SK-N-DZ (cell line): Measurements from ENCODE around the gene MOV10L1. TPM values are rescaled to one million over a fixed set of nuclear protein-coding genes. Genes with fewer than 3 reads are reported as not detected.

Experiments used
- DNase-seq: peaks from one replicate; pipeline ENCODE4 v3.0.0-alpha.2; 2015; ENCODE audit warnings: low spot score
- polyA plus RNA-seq, 2 experiments: library from polyadenylated mRNA; depleted of rRNA; stranded (reverse); fragments of >200 nt; gene quantifications; 2 replicates each; pipeline ENCODE4 v1.2.3, GENCODE V29; 2014

MOV10L1 gene
- polyA plus RNA-seq (2014; cell fraction: cytosol; rRNA removed): 0.41 TPM in 1 of 2 replicates, not detected in the other
- 0.24 and 0.64 TPM in 2 replicates for polyA plus RNA-seq (2014; cell fraction: nucleus; rRNA removed)

- DNase-seq: no peak
Measured at GRCh38 chr22:50089682-50090411, at the start of gene MOV10L1. TSS of gene MOV10L1 (plus strand) at chr22:50090006. CDS start at chr22:50090089, 83 bp downstream.

GRCh38 chr22:50040717-50041116 is 49.1 kb upstream of the MOV10L1 start:
- DNase-seq: no peak

GRCh38 chr22:50041361-50042065 is 48.3 kb upstream of the MOV10L1 start:
- no peak for DNase-seq

GRCh38 chr22:50044485-50045118 is 45.2 kb upstream of the MOV10L1 start:
- DNase-seq: no peak

GRCh38 chr22:50045211-50046018 is 44.4 kb upstream of the MOV10L1 start:
- no peak for DNase-seq

GRCh38 chr22:50046019-50046415 is 43.8 kb upstream of the MOV10L1 start:
- no peak for DNase-seq

- no peak for DNase-seq
Measured at GRCh38 chr22:50046481-50047245, 43.1 kb upstream of the MOV10L1 start.

- DNase-seq: no peak
Measured at GRCh38 chr22:50047346-50047745, 42.5 kb upstream of the MOV10L1 start.

- no peak for DNase-seq
Measured at GRCh38 chr22:50048061-50048765, 41.6 kb upstream of the MOV10L1 start.

- no peak for DNase-seq
Measured at GRCh38 chr22:50048836-50049235, 41.0 kb upstream of the MOV10L1 start.

GRCh38 chr22:50049299-50050195 is 40.3 kb upstream of the MOV10L1 start:
- DNase-seq: no peak

GRCh38 chr22:50051930-50052329 is 37.9 kb upstream of the MOV10L1 start:
- DNase-seq: no peak

GRCh38 chr22:50053861-50054260 is 35.9 kb upstream of the MOV10L1 start:
- no peak for DNase-seq

GRCh38 chr22:50056214-50056972 is 33.4 kb upstream of the MOV10L1 start:
- no peak for DNase-seq

- DNase-seq: no peak
Measured at GRCh38 chr22:50057278-50058060, 32.3 kb upstream of the MOV10L1 start.

- no peak for DNase-seq
Measured at GRCh38 chr22:50058061-50058905, 31.5 kb upstream of the MOV10L1 start, which contains the start of gene TTLL8. TSS of gene TTLL8 (minus strand) at chr22:50058298.
